ENCODE results near the gene RPL9.
"Not testable (repeated sequence)": the region's sequence is repeated elsewhere in the genome, so short reads cannot be mapped to it uniquely, and the experiment has no call there.

The RPL9 gene

GRCh38 chr4:39458505-39459300, at the start of gene RPL9, which contains the start of gene LIAS:
Gene RPL9, minus strand, starts transcription at chr4:39458922. Its CDS starts 483 bp downstream, at chr4:39458439.
Gene LIAS, plus strand, starts transcription at chr4:39459056. Its CDS starts 62 bp downstream, at chr4:39459118.
- peak; percentile 79 for DNase-seq

DNA sequence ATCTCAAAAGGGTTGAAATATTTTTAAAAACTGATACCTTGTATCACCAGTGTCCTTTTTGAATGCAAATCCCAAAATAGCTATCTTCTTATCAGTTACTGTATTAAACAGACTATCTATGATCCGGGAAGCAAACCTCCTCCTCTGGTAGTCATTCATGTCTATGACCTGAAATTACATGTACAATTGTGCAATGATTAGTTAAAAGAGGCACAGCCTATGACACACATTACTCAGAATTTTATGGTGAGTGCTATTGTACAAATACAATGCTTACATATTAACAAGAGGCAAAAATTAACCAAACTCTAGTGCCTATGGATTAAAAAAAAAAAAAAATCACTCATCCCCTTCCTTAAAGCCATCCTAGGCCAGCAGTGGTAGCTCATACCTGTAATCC, 46.9 kb upstream of the RPL9 start:
- no peak for DNase-seq

GRCh38 chr4:39504538-39504937, 45.8 kb upstream of the RPL9 start:
- no peak for DNase-seq

DNA sequence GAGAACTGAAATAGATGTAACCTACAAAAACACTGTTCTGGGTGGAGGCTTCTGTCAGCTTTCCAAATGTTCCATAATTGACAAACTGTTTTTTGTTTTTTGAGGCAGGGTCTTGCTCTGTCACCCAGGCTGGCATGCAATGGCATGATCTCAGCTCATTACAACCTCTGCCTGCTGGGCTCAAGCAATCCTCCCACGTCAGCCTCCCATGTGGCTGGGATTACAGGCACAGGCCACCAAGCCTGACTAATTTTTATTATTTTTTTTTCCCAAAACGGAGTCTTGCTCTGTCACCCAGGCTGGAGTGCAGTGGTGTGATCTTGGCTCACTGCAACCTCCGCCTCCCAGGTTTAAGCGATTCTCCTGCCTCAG, 43.9 kb upstream of the RPL9 start:
- not testable (repeated sequence) for DNase-seq

GRCh38 chr4:39502019-39502663, 43.4 kb upstream of the RPL9 start:
- DNase-seq: no peak

DNA sequence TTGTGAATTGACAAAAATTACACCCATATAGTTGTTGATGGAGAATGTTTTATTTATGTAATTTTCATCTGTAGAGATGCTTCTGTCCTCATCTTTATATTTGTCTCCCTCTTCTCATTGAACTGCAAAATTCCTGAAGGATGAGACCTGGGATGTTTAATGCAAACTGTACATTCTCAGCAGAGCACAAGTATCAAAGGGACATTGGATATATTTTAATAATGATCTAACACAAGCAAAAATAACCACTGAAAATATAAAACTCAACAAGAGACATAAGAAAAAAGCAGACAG, 40.0 kb upstream of the RPL9 start:
- DNase-seq: no peak

DNA sequence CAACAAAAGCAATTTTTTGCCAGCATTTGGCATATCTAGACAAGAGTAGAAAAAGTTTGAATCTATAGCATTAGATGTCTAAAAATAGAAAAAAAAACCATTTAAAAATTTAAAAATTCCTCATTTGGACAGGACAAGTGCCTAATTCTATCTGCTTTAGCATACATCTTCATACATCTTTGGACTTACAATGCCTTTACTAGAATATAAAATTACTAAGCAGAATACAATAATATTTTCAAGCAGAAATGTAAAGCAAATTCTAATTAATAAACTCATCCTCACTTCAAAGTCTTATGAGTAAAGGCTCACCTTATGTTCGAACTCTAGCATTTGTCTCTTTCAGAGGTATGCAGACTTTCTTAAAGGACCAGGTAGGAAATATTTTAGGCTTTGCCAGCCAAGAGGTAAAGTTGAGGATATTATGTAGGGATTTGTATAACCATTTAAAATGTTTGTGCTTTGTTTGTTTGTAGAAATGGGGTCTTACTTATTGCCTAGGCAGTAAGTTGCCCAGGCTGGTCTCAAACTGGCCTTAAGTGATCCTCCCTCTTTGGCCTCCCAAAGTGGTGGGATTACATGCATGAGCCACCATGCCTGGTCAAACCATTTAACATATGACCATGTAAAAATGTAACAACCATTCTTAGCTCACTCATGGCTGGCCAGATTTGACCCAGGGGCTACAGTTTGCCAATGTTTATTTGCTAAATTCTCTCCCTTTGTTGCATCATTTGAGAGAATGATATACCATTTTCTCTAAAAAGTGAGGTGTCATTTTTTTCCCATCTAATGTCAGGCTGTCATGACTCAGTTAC, 39.4 kb upstream of the RPL9 start:
- DNase-seq: no peak

DNA sequence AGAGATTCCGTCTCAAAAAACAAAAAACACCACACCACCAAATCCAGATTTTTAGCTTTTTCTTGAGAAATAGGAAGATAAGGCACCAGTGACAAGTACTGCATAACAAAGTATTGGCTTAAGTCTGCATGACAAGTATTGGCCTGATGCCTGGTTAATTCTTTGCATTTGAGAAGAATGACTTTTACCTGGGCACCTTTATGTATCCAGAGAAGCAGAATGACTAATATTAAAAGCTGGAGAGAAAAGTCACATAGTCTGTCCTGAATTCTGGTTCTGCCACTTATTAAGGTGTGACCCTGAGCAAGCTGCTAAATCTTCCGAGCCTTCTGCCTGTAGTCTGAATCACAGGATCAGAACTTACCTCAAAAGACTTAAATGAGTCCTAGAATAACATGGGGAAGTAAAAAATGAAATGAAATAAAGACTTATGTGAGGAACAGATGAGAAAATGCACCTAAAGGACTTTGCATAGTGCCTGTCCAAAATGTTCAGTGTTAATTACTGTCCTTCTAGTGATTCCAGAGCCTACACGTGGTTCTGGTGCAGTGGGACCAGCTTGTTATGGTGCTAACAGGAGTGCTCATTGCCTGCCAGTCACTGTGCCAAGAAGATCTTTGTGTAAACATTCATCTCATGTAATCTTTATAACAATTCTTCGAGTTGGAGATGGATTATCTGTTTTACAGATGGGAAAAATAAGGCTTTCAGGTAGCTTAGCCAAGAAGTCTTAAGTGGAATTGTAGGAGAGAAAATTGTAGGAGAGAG, 36.9 kb upstream of the RPL9 start:
- no peak for DNase-seq

DNA sequence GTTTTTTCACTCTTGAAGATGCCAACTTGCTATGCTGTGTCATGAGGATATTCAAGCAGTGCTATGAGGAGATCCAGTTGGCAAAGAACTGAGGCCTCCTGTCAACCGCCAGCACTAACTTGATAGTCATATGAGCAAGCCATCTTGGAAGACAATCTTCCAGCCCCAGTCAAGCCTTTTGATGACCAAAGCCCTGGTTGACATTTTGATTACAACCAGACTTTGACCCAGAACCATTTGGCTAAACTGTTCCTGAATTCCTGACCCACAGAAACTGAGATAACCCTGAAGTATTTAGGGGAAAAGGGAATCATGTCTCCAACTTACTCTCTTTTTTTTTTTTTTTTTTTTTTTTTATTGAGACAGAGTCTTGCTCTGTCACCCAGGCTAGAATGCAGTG, 35.6 kb upstream of the RPL9 start:
- no peak for DNase-seq

GRCh38 chr4:39490322-39490721, 31.6 kb upstream of the RPL9 start:
- no peak for DNase-seq

DNA sequence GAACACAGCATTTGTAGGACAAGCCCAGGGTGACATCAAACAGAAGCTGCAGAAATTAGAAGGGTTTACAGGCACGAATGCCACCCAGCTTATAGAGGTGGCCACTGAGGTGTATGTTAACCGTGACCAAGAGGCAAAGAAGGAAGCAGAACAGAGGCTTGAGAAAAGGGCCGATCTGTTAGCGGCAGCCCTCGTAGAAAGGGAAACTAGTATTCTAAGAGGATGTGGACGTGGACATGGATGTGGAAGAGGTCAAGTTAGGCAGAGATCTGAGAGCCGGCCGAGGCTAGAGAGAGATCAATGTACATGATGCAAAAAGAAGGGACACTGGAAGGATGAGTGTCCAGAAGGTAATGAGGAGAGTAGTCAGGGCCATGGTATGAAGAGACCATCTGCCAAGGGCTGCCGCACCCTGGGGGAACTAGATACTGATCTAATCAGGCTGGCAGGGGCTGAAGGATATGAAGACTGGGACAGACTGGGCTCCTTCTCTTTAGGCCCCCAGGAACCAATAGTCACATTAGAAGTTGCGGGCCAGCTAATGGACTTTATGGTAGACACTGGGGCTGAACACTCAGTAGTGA, 27.6 kb upstream of the RPL9 start:
- DNase-seq: no peak

GRCh38 chr4:39484582-39485272, 26.0 kb upstream of the RPL9 start:
- DNase-seq: no peak

DNA sequence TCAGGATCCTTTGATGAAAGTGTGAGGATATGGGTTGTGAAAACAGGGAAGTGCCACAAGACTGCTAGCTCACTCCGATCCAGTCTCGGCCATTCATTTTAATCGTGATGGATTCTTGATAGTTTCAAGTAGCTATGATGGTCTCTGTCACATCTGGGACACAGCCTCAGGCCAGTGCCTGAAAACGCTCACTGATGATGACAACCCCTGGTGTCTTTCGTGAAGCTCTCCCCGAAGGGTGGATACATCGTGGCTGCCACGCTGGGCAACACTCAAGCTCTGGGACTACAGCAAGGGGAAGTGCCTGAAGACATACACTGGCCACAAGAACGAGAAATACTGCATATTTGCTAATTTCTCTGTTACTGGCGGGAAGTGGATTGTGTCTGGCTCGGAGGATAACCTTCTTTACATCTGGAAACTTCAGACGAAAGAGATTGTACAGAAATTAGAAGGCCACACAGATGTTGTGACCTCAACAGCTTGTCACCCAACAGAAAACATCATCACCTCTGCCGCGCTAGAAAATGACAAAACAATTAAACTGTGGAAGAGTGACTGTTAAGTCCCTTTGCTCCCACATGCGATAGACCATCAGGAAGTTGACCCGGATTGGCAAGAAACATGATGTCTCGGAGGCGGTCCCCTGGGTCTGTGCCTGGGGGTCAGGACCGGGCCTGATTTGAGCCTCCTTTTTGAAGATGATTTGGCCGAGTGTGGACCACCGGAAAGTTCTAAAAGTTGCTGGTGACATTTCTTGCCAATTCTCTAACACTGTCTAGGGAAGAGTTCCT, 22.4 kb upstream of the RPL9 start:
- DNase-seq: no peak

- no peak for DNase-seq
Measured at GRCh38 chr4:39480251-39480650, 21.5 kb upstream of the RPL9 start.

GRCh38 chr4:39476187-39476895, 17.6 kb upstream of the RPL9 start:
- DNase-seq: no peak

DNA sequence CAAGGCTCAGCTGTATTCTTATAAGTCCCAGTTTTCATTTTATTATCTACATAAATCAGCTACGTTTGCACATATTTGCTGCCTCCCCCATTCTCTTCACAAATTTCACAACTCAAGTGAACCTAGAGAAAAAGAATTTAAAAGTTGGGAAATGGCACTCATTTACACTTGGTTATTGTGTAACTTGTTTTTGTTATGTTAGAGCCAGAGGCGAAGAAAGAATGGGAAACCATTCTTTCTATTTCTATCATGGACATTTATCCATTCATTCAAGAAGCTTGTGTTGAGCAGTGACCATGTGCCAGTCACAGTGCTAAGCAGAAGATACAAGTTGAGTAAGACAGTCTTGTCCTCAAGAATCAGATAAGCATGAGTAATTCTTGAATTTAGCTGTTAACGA, 13.7 kb upstream of the RPL9 start:
- no peak for DNase-seq

DNA sequence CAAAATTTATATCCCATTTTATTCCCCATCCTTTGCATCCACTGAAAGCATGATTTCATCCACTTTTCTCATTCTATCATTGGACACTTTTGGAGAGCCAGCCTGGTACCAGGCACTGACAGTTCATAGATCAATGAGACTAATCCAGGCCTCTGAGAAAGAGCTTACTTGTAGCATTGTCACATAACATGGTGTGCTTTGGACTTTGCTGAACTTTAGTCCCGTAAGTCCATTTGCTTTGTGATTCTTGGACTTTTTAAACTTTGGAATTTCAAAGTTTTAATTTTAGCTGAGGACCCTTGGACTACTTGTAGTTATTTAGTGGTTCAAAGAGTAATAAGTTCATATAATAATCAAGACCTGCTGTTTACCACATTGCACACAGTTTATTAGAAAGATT, 11.7 kb upstream of the RPL9 start:
- DNase-seq: no peak

DNA sequence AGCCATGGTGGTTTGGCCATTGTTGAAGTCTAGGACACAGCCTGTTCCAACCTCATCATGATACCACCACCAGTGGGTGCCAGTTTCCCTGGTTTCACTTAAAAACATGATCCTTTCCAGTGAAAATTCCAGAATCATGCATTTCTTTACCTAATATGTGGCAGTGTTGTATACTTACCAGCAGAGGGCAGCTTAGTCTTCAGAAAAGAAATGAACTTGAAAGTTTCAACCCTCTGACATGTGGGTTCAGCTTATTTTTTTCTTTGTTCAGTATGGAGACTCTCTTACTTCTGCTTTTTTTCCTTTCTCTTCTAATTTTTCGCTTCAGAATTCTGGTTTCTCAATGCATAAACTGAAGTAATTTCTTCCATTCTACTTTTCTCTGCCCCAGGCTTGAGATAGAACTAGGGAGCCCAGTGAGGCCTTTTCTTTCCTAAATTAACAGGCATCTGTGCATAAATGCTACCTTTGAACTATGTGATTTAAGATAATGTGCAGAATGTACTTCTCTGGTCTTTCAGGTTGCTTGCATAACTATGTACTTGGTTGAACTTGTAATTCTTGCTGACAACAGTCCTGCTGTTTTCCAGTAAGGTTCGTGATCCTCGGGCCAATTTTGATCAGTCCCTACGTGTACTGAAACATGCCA, 10.8 kb upstream of the RPL9 start:
- DNase-seq: no peak

- no peak for DNase-seq
Measured at GRCh38 chr4:39467464-39467863, 8.7 kb upstream of the RPL9 start.

DNA sequence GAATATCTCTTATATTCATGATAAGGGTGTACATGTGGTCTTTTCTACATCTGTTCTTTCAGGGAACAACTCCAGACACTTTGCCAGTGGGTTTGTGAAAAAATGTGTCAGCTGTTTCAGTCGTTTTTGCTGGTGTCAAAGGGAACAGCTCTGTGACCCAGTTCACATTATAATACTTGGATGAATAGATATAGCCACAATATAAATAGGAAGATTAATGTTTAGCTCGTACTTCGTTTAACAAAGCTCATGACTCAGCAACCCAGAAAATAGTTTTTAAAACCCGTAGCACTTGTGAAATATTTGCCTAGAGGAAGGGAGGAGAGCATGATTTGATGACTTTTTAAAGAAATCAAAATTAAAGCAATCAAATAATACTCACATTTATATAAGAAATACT, 8.0 kb upstream of the RPL9 start:
- no peak for DNase-seq
